ENCODE results near the gene U2AF2.

- TF ChIP-seq CTCF (IDR thresholded peaks at IDR 0.05) (no peak), POLR2A (IDR thresholded peaks at IDR 0.05) (no peak)
These were observed 32.4 kb upstream of the U2AF2 start for GRCh38 chr19:55622242-55622969.

Data from esophagus squamous epithelium (tissue), 4 donors.